ENCODE results near the gene C2CD4B.

Gene C2CD4B

DNA sequence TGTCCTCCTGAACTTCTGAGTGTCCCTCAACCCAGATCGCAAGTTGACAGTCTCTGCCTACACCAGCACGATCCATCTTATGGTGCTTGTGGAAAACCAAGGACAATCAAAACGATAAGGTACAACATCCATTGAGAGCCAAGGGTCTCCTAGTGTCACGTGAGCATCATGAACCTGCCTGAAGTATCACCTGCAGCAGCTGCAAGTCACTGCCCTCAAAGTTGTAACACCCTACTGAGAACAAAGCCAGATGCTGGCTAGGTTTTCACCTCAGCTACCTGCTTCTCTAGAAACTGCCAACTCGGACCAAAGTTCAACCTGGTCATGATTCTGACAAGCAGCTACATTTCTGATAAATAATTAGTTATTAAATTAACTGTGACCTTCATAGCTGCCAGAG, 17.5 kb downstream of the C2CD4B start:
- no peak for DNase-seq (ENCODE audit: low spot score)

DNA sequence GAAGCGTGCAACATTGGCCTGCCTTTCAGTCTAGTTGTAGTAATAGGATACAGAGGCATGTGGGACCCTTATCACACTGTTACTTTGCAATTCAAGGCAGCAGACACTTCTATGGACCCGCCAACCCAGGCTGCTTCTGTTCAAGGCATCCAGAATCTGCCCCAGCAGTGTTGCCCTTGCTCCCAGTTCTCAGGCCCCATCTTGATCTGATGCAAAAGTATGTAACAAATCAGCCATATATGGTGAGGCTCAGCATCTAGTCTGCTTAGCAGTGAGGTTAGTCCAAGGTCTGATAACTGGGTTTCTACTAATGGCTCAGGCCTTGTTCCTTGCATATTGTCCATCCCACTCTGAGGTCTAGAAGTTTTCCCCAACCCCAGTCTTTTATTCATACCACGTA, 17.9 kb downstream of the C2CD4B start:
- DNase-seq (ENCODE audit: low spot score), result no peak

DNA sequence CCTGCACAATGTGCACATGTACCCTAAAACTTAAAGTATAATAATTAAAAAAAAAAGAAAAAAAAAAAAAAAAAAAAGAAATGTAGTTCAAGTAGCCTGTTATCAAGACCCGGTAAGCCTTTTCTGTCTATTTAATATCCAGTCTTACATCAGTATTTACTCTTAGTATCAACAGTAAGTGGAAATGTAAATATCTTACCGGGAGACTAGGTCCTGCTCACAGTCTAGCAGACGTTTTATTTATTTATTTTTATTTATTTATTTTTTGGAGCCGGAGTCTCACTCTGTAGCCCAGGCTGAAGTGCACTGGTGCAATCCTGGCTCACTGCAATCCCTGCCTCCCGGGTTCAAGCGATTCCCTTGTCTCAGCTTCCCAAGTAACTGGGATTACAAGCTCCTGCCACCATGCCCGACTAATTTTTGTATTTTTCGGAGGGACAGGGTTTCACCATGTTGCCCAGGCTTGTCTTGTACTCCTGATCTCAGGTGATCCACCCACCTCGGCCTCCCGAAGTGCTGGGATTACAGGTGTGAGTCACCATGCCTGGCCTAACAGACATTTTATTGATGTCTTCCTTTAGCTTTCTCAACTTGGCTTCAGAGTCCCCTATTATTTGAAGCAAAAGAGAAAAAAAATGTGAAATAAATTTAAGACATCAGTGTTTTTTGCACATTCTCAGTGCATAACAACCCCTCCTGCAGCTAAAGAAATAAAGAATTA, 19.9 kb downstream of the C2CD4B start:
- no peak for DNase-seq (ENCODE audit: low spot score)

DNA sequence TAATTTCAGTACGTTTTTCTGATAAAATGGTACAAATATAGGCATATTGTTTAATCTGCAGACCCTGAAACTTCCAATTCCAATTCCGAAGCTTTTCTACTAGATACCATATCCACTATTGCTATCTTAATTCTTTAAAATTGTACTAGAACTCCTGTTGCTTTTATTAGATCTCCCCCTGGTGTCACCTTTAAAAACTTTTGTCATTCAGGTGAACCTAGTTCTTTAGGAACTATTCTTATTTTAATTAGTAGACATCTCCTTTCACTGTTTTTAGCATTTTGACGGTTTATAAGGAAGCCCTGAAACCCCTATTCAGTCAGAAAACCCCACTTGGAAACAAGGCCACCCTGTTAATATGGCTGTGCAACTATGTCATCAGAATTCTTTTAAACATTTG, 22.3 kb downstream of the C2CD4B start:
- DNase-seq (ENCODE audit: low spot score), result no peak

DNA sequence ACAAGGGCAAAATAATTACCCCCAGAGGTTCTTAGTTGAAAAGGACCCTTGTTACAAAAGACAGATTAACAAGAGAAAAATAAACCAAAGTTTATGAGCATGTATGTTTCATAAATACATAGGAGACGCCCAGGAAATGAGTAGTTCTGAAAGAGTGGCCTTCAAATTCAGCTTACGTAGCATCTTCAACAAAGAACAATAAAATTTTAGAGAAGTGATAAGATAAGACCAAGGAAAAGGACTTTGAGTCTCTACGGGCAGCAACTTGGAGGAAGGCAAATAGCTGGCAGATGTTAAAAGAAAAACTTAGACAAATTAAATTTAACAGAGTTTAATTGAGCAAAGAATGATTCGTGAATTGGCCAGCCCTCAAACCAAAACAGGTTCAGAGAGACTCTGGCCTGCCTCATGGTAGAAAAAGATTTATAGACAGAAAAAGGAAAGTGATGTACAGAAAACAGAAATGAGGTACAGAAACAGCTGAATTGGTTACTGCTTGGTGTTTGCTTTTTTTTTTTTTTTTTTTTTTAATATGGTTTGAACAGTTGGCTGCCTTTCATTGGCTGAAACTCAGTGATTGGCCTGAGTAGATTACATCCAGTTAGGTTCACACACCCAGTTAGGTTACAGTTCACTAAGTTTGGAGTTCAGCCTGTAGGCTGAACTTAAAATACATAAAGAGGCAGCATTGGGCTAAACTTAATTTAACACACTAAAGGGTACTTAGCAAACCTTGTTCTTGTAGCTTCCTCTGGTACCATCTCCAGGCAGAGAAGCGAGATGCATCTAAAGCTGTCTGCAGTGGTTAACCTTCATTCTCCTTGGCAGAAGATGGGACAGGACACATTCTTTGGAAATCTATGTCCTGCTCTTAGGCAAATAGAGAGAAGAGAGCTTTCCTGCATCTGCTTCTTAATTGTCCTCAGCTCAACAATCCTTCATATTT, 23.2 kb downstream of the C2CD4B start:
- DNase-seq (ENCODE audit: low spot score), result no peak

DNA sequence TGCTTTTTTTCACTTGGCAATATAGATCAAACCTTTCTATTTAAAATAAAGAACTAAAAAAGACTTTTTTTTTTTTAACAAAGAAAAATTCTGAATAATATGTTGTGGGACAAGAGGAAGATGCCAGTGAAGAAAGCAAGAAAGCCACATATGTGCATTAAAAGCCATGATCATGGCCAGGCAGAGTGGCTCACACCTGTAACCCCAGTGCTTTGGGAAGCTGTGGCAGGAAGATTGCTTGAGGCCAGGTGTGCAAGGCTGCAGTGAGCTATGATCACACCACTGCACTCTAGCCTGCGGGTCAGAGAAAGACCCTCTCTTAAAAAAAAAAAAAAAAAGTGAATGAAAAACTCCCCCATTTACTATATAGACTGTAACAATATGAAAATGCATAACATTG, 23.9 kb downstream of the C2CD4B start:
- DNase-seq (ENCODE audit: low spot score), result no peak

DNA sequence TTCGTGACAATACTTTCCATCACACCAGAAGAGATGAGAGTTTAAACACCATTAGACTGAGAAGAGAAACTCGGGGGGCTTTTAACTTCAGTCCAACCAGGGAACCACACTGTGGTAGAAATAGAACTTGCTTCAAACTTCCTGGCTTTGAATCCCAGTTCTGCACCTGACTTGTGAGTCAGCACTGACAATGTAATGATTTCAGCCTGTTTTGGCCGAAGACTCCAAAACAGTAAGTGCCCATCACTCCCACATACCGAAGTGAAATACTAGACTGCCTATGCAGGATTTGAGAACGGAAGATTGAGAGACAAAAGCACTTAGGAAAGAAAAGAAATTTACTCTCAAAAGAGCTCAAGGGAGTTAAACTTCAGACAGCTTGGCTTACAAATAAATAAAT, 27.0 kb downstream of the C2CD4B start:
- no peak for DNase-seq (ENCODE audit: low spot score)

DNA sequence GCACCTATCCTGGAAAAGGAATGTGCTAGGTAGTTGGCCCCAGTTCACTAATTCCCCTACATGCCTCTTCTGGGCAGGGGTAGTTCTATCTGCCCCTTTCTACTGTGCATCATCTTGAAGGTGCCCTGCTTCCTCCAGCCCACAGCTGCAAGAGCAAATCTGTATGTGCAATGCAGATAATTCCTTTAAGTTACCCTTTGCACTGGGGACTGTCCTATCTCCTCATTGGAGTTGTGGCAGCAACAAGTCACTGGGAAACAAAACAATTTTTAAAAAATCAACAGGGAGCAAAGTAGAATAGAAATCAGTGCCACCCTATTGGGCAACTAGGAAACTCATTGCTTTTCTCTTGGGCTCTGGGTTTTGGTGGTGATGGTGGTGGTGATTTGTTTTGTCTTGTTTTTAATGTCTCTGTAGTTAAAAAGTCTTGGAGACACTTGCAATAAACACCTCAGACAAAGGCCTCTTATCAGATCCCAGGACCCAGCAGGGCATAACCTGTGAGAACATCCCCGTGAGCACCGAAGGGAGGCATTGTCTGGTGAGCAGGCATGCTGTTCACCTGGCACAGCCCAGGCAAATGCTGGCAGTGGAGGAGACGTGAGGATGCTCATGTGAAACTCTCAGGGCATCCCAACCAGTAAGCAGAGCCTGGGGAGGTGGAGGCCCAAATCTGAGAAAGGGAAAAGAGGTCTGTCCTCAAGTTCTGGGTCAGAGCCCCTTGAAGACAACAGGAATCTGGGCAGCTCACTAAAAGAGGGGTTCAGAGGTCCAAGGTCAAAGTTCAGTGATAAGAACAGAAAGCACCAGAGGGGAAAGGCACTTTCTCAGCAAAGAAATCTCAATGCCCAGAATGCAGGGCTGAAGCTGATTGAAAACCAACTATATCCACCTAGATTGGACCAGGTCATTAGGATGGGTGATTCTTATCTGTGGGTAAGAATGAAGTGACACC, 27.9 kb downstream of the C2CD4B start:
- no peak for DNase-seq (ENCODE audit: low spot score)

DNA sequence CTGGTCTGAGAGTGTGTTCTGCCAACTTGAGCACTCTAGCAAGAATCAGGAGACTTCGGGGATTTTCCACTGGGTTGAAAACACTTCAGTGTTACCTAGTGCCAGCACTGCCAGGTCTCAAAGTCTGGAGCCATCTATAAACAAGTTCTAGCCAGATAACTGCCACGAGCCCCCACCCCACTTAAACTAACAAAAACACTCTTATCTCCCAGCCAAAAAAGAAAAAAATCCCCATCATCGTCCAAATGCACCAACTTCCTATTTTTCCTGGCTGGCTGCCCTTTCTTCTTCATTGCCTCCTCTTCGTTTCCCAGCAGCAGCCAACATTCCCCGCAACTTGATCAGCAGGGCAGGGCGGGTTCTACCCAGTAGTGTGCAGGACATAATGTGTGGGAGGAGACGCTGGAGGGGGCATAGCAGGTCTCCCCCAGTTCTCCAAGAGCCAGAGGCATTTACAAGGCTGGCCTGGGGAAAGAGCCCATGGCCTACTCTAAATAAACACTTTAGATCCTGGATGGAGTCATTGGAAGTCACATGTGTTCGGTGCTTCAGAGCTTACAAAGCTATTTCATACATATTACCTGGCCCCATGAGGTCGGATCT, 29.5 kb downstream of the C2CD4B start:
- no peak for DNase-seq (ENCODE audit: low spot score)

DNA sequence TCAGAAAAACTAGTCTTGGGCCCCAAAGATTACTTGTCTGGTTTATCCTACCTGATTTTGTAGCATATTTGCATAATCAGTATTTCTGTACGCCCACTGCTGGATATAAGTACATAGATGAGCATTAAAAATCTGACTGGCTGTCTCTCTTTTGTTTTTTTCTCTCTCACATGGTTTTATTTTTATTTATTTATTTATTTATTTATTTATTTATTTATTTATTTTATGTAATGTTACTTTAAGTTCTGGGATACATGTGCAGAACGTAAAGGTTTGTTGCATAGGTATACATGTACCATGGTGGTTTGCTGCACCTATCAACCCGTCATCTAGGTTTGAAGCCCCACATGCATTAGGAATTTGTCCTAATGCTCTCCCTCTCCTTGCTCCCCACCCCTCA, 31.9 kb downstream of the C2CD4B start:
- DNase-seq (ENCODE audit: low spot score), result no peak

DNA sequence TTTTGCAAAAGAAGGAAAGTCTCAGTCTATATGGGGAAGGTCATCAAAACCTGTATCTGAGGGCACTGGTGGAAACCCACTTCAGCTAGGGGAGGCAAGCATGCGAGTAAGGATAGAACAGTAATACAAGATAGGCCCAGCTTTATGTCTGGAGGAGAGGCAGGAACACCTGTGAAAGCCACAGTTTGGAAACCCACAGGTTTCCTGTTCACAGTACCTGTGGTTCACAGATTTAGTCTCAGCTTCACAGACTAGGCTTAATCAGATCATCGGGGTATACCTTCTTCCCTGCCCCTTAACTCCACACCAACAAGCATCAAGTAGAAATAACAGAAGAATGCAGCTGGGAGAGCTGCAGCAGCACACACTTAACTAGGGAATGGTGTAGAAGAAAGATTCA, 36.2 kb downstream of the C2CD4B start:
- DNase-seq (ENCODE audit: low spot score), result no peak

DNA sequence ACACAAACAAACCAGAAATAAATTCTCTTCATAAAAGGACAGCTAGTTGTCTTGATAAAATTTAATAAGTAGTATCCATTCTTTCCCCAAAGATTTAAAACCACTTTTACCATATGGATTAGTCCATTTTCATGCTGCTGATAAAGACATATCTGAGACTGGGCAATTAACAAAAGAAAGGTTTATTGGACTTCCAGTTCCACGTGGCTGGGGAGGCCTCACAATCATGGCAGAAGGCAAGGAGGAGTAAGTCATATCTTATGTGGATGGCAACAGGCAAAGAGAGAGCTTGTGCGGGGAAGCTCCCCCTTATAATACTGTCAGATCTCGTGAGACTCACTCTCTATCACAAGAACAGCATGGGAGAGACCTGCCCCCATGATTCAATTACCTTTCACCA, 38.7 kb downstream of the C2CD4B start:
- no peak for DNase-seq (ENCODE audit: low spot score)

DNA sequence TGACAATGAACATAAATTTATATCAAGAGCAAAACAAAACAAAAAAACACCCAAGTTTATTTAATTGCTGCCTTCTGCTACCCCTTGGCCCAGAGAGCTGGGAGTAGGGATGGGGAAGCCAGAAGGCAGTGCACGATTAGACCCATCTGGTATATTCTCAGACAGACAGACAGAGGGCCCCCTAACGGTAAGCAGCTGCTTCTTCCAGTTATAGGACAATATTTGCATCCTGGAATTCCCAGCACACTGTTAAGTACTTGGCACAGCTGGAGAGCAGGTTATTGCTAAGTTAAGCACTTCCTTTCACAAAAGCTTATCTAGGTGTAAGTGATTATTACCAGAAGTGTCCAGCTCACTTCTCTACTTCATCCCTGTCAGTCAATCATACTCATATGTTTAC, 39.3 kb downstream of the C2CD4B start:
- DNase-seq (ENCODE audit: low spot score), result peak; percentile 53

DNA sequence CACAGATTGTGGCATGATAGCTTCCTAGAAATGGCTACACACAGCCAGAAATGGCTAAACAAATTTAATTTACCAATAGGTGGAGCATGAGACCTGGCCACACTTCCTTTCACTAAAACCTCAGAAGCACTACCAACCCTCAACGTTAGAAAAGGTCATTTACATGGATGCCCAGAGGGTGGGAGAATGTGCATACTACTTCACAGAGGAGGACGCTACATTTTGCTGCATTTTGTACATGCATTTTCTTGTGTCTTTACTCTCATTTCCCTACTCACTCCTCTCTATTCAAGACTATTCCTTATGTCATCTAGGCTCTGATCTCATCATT, 40.1 kb downstream of the C2CD4B start:
- DNase-seq (ENCODE audit: low spot score), result no peak

DNA sequence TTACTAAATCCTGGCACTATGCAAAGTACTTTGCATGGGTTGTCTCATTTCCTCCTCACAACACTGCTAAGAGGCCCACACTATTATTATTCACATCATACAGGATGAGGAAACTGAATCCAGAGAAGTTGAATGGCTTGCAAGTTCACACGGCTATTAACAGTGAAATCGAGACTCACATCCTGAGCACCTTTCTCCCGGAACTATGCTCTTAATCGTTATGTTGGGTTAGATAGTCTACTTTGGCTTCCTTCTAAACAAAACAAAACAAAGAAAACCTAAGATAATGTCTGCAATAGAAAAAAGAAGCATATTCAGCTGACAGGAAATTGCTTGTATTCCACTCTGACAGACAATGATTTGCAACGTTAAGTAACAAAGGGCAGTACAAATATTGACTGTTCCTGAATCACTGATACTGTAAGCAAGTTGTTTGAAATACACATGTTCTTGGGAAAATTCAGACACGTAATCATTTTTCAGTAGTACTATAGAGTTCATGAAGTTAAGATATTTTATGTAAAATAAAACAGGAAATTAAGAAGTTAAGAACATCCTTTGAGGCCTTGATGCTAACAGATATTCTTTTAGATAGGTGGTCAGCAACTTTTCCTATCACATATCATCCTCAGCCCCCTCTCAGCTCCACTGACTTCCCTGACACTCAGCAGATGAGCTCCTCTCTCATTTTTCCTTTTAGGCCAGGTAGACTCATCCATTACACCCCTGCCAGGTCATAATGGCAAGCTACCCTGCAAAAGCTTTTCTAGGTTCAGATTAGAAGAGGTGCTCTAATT, 40.7 kb downstream of the C2CD4B start:
- DNase-seq (ENCODE audit: low spot score), result no peak

DNA sequence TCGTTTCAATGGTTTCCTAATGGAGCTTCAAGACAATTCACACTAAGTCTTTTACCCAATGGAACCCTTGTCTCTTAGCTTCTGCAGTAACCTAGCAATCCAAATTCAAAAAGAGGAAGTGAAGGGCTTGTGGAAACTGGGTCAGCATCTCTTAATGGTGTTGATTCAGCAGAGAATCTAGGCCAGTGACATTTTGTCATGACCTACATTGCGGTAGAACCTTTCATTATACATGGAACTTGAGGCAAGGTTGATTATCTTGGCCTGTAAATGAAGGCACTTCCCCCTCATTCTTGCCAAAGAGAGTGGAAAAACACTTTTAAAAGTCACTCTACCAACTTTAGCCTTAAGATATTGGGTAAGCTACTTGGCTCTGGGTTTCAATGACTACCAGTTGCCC, 42.8 kb downstream of the C2CD4B start:
- DNase-seq (ENCODE audit: low spot score), result no peak

DNA sequence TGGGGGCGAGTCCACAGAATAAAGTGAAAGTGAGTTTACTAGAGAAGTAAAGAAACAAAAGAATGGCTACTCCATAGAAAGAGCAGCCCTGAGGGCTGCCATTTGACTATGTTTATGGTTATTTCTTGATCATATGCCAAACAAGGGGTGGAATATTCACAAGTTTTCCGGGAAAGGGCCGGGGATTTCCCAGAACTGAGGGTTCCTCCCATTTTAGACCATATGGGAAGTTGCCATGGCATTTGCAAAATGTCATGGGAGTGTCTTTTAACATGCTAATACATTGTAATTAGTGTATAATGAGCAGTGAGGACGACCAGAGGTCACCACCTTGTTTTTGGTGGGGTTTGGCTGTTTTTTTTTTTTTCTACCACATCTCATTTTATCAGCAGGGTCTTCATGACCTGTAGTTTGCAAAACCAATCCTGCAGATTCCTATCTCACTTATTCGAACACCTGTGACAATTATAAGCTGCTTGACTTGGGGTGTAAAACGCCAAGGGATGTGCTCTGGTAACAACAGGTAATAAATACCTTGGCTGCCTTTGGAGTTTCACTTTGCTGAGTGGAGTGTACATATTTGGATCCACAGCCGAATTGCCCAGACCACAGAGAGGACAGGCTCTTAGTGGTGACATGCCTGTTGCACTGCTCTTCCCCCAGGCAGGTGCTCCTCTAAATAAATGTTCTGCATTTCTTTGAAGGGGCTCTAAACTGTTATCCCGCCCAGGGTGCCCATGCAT, 43.6 kb downstream of the C2CD4B start:
- no peak for DNase-seq (ENCODE audit: low spot score)

DNA sequence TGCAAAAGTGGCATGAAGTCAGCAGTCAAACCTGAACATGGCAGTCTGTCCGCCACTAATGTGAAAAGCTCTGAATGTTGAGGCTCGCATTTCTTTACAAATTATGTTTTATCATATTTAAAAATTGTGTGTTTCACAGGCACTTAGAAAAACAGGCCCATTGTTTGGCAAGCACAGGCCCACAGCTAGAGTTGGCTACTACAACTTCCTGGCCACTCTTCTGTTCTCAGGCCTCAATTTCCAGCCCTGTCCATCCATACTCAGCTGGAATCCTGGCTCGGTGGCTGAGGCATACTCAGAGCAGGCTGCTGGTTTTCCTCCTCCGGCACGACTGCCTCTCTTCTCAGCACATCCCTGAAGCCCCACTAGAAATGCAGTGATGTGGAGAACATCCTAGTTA, 44.3 kb downstream of the C2CD4B start:
- no peak for DNase-seq (ENCODE audit: low spot score)

DNA sequence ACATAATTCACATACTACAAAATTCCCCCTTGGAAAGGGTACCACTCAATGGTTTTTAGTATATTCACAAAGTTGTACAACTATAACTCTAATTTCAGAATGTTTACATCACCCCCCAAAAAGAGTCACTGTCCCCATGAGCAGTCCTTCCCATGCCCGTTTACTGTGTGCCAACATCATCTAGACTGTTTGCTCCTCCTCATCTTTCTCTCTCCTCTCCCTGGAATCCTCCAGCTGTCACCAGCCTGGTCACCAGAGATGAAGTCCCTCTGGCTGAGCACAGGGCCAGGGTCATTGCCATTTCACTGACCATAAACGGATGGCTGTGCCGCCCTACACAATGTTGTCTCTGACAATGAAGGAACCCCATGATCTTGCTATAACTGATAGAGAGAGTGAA, 45.2 kb downstream of the C2CD4B start:
- DNase-seq (ENCODE audit: low spot score), result no peak

DNA sequence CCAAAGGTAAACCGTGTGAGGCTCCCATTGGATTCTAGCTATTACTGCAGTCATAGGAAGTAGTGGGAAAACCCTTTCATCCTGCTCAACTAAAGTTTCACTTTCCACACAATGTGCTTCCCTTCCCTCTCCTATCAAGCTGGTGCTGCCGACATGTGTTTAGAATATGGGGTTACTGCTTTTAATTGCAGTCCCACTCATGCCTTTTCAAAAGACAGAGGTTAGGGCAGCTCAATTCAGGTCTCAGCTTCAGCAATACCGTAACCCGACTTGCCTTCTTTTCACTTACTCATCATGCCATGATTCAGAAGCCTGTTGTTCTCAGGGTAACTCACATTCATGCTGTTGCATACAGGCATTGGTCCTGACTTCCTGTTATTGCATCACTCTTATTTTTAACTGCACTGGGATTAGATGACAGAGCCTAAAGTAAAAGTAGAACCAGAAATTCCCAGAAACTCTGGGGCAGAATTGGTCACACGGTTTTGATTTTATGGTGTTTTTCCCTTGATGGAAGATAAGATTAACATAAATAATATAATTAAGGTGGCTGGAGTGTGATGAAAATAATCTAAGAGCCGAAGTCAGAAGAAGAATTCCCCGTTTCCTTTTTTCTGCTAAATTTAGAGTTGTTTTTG, 45.7 kb downstream of the C2CD4B start:
- peak; percentile 84 for DNase-seq (ENCODE audit: low spot score)
